Uterus (tissue), 2 donors: ENCODE measurements around the gene SH3PXD2B.

Source experiments
- CTCF ChIP-seq, 4 experiments: fragments of 200-600 bp in 2 of 4; fragments of 450-650 bp in 2 of 4; sonication (generic) in 2 of 4; IDR thresholded peaks; one replicate each; pipeline ENCODE4 v1.5.1; 2016 to 2019; ENCODE audit warnings: antibody characterized with exemption in 4 of 4, mild to moderate bottlenecking in 2 of 4, moderate library complexity in 1 of 4
- POLR2A ChIP-seq, 2 donors: fragments of 450-650 bp; IDR thresholded peaks; one replicate each; pipeline ENCODE4 v1.6.1; 2016; ENCODE audit warnings: antibody characterized with exemption in 2 of 2, mild to moderate bottlenecking in 1 of 2, moderate library complexity in 1 of 2

DNA sequence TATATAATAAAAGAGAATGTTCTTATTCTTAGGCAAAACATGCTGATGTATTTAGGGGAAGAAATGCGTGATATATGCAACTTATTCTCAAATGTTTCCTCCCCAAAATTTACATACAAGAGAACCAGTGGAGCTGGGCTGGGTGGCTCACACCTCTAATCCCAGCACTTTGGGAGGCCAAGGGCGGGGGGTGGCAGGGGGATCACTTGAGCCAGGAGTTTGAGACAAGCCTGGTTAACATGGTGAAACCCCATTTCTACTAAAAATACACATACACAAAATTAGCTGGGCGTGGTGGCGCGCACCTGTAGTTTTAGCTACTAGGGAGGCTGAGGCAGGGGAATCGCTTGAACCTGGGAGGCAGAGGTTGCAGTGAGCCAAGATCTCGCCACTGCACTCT is 143.3 kb downstream of the SH3PXD2B start:
- TF ChIP-seq POLR2A (IDR thresholded peaks at IDR 0.05) (no peak), CTCF (IDR thresholded peaks at IDR 0.05) (no peak)
